Naive B cell (primary cell): ENCODE results near the gene UBL4A. TPM values are rescaled to one million over a fixed set of nuclear protein-coding genes. Genes with fewer than 3 reads are reported as not detected.

ENCODE experiments used
- ATAC-seq, 2 donors: fragments of 150-1000 bp; cut with Tn5 transposase; 2 replicates each; pipeline ENCODE4 v1.10.0; 2021; ENCODE audit warnings: low read depth in 2 of 2, mild to moderate bottlenecking in 2 of 2, moderate library complexity in 2 of 2
- DNase-seq: peaks from one replicate; pipeline ENCODE4 v3.0.0; 2022
- H3K27ac Mint-ChIP-seq, 6 donors: one replicate each; pipeline ENCODE4 v1.8.0; 2020 to 2022; ENCODE audit warnings: mild to moderate bottlenecking in 6 of 6, mixed read lengths in 6 of 6, moderate library complexity in 5 of 6, inconsistent platforms in 2 of 6
- H3K27me3 Mint-ChIP-seq, 3 donors: one replicate each; pipeline ENCODE4 v1.8.0; 2021 to 2022; ENCODE audit warnings: mixed read lengths in 3 of 3, mild to moderate bottlenecking in 1 of 3
- H3K36me3 Mint-ChIP-seq, 2 donors: one replicate each; pipeline ENCODE4 v1.8.0; 2020 to 2022; ENCODE audit warnings: mixed read lengths in 2 of 2, inconsistent platforms in 1 of 2, mild to moderate bottlenecking in 1 of 2
- H3K4me1 Mint-ChIP-seq, 3 donors: one replicate each; pipeline ENCODE4 v1.8.0; 2020 to 2022; ENCODE audit warnings: mixed read lengths in 3 of 3, inconsistent platforms in 1 of 3, mild to moderate bottlenecking in 1 of 3, moderate library complexity in 1 of 3
- H3K4me3 Mint-ChIP-seq, 8 donors: one replicate each; pipeline ENCODE4 v1.8.0; 2020 to 2022; ENCODE audit warnings: mild to moderate bottlenecking in 8 of 8, mixed read lengths in 8 of 8, moderate library complexity in 8 of 8, inconsistent platforms in 2 of 8
- H3K9me3 Mint-ChIP-seq, 7 donors: one replicate each; pipeline ENCODE4 v1.8.0; 2020 to 2022; ENCODE audit warnings: mixed read lengths in 7 of 7, mild to moderate bottlenecking in 5 of 7, inconsistent platforms in 2 of 7, moderate library complexity in 1 of 7
- polyA plus RNA-seq, 6 donors: library from polyadenylated mRNA; unstranded; fragments of 300-500 nt; fragmentation: Illumina TruSeq; gene quantifications; one replicate each; pipeline ENCODE4 v1.2.3, GENCODE V29; 2021; ENCODE audit warnings: low read depth in 6 of 6

The UBL4A gene
- polyA plus RNA-seq, 6 donors from 2014 or later, result 18.7 to 39.4 (median 33.0) TPM

- DNase-seq, result no peak
- Mint-ChIP-seq H3K36me3 (no peaks in the 10 kb centered on the region), H3K27ac (peak overlapping the region in 3 of 6 donors; percentile 47 to 77 (median 66)), H3K9me3 (no peaks in the 10 kb centered on the region), H3K27me3 (no peaks in the 10 kb centered on the region), H3K4me3 (peak overlapping the region; percentile 58 to 86 (median 72)), H3K4me1 (peaks cover 23 to 32% (median 25%) of the 10 kb centered on the region in 3 donors)
- no peak for ATAC-seq
Observed at GRCh38 chrX:154485150-154486051, 1.0 kb downstream of the UBL4A start.

GRCh38 chrX:154484255-154485149 lies 1.9 kb downstream of the UBL4A start:
- DNase-seq (no peak), ATAC-seq (no peak)
- no peaks in the 10 kb centered on the region for H3K36me3 Mint-ChIP-seq
- peak overlapping the region in 1 of 6 donors; percentile 72 for H3K27ac Mint-ChIP-seq
- H3K27me3 Mint-ChIP-seq, result no peaks in the 10 kb centered on the region
- peak overlapping the region in 4 of 8 donors; percentile 32 to 78 (median 53) for H3K4me3 Mint-ChIP-seq
- no peaks in the 10 kb centered on the region for H3K9me3 Mint-ChIP-seq
- peaks cover 20 to 32% (median 22%) of the 10 kb centered on the region in 3 donors for H3K4me1 Mint-ChIP-seq

- H3K36me3 Mint-ChIP-seq, result no peaks in the 10 kb centered on the region
- ATAC-seq (no peak), DNase-seq (no peak)
- H3K27ac Mint-ChIP-seq, result peak overlapping the region in 2 of 6 donors; percentile 60 to 78
- H3K4me1 Mint-ChIP-seq, result peaks cover 18 to 30% (median 24%) of the 10 kb centered on the region in 3 donors
- peaks cover 0 to 1% (median 0%) of the 10 kb centered on the region in 7 donors for H3K9me3 Mint-ChIP-seq
- H3K4me3 Mint-ChIP-seq, result peak overlapping the region in 2 of 8 donors; percentile 47 to 72
- H3K27me3 Mint-ChIP-seq, result no peaks in the 10 kb centered on the region
Observed at GRCh38 chrX:154483325-154483724, 3.1 kb downstream of the UBL4A start.

- no peak for DNase-seq
- Mint-ChIP-seq H3K4me3 (peak overlapping the region in 1 of 8 donors; percentile 47), H3K4me1 (peaks cover 14 to 29% (median 21%) of the 10 kb centered on the region in 3 donors), H3K36me3 (no peaks in the 10 kb centered on the region), H3K27me3 (no peaks in the 10 kb centered on the region), H3K27ac (no peak overlapping the region), H3K9me3 (peaks cover 0 to 1% (median 0%) of the 10 kb centered on the region in 7 donors)
- ATAC-seq, result no peak
Observed at GRCh38 chrX:154482786-154483185, 3.6 kb downstream of the UBL4A start.

- H3K4me3 Mint-ChIP-seq, result peak overlapping the region in 3 of 8 donors; percentile 12 to 53 (median 35)
- H3K4me1 Mint-ChIP-seq, result peaks cover 14 to 29% (median 20%) of the 10 kb centered on the region in 3 donors
- no peaks in the 10 kb centered on the region for H3K27me3 Mint-ChIP-seq
- H3K9me3 Mint-ChIP-seq, result peaks cover 0 to 1% (median 0%) of the 10 kb centered on the region in 7 donors
- no peak for ATAC-seq
- H3K27ac Mint-ChIP-seq, result no peak overlapping the region
- DNase-seq, result no peak
- H3K36me3 Mint-ChIP-seq, result no peaks in the 10 kb centered on the region
Observed at GRCh38 chrX:154481911-154482601, 4.4 kb downstream of the UBL4A start.

GRCh38 chrX:154481195-154481594 lies 5.2 kb downstream of the UBL4A start:
- no peaks in the 10 kb centered on the region for H3K36me3 Mint-ChIP-seq
- H3K4me1 Mint-ChIP-seq, result peaks cover 14 to 30% (median 20%) of the 10 kb centered on the region in 3 donors
- ATAC-seq (no peak), DNase-seq (no peak)
- no peak overlapping the region for H3K27ac Mint-ChIP-seq
- H3K4me3 Mint-ChIP-seq, result peak overlapping the region in 2 of 8 donors; percentile 38 to 43
- peaks cover 0 to 1% (median 0%) of the 10 kb centered on the region in 7 donors for H3K9me3 Mint-ChIP-seq
- H3K27me3 Mint-ChIP-seq, result no peaks in the 10 kb centered on the region

GRCh38 chrX:154478728-154479622 lies 7.4 kb downstream of the UBL4A start, which contains the start of gene LAGE3:
Gene LAGE3, minus strand, starts transcription at chrX:154479281. Its CDS starts 366 bp downstream, at chrX:154478915.
- peak; percentile 85 to 86 for ATAC-seq
- H3K36me3 Mint-ChIP-seq, result no peaks in the 10 kb centered on the region
- peaks cover 0 to 1% (median 0%) of the 10 kb centered on the region in 7 donors for H3K9me3 Mint-ChIP-seq
- H3K4me1 Mint-ChIP-seq, result peaks cover 14 to 26% (median 20%) of the 10 kb centered on the region in 3 donors
- peak; percentile 93 for DNase-seq
- no peaks in the 10 kb centered on the region for H3K27me3 Mint-ChIP-seq
- peak within 1 kb of the TSS; percentile 79 to 93 (median 88) for H3K4me3 Mint-ChIP-seq
- peak within 1 kb of the TSS; percentile 94 to 98 (median 97) for H3K27ac Mint-ChIP-seq

GRCh38 chrX:154477891-154478477 lies 8.4 kb downstream of the UBL4A start:
- Mint-ChIP-seq H3K9me3 (peaks cover 0 to 1% (median 0%) of the 10 kb centered on the region in 7 donors), H3K36me3 (no peaks in the 10 kb centered on the region), H3K27ac (peak overlapping the region in 4 of 6 donors; percentile 79 to 98 (median 88)), H3K4me1 (peaks cover 14 to 26% (median 15%) of the 10 kb centered on the region in 3 donors), H3K27me3 (no peaks in the 10 kb centered on the region), H3K4me3 (peak overlapping the region; percentile 79 to 93 (median 85))
- no peak for DNase-seq
- ATAC-seq, result no peak

GRCh38 chrX:154476821-154477220 lies 9.6 kb downstream of the UBL4A start:
- Mint-ChIP-seq H3K4me3 (peak overlapping the region in 1 of 8 donors; percentile 83), H3K27ac (peak overlapping the region in 2 of 6 donors; percentile 42 to 94), H3K36me3 (no peaks in the 10 kb centered on the region), H3K27me3 (no peaks in the 10 kb centered on the region), H3K9me3 (peaks cover 0 to 1% (median 0%) of the 10 kb centered on the region in 7 donors), H3K4me1 (peaks cover 7 to 19% (median 8%) of the 10 kb centered on the region in 3 donors)
- DNase-seq (no peak), ATAC-seq (no peak)

- H3K27ac Mint-ChIP-seq, result peak overlapping the region in 2 of 6 donors; percentile 22 to 58
Observed at GRCh38 chrX:154473683-154474082, 12.7 kb downstream of the UBL4A start.

More at GRCh38 chrX:154473683-154474082, 12.7 kb downstream of the UBL4A start:
- ATAC-seq, result no peak
- peaks cover 0 to 1% (median 0%) of the 10 kb centered on the region in 7 donors for H3K9me3 Mint-ChIP-seq
- H3K36me3 Mint-ChIP-seq, result no peaks in the 10 kb centered on the region
- no peaks in the 10 kb centered on the region for H3K27me3 Mint-ChIP-seq
- no peak for DNase-seq
- H3K4me1 Mint-ChIP-seq, result peaks cover 0 to 12% (median 4%) of the 10 kb centered on the region in 3 donors
- no peak overlapping the region for H3K4me3 Mint-ChIP-seq
